ENCODE results near the gene GJD3.

GJD3 gene

DNA sequence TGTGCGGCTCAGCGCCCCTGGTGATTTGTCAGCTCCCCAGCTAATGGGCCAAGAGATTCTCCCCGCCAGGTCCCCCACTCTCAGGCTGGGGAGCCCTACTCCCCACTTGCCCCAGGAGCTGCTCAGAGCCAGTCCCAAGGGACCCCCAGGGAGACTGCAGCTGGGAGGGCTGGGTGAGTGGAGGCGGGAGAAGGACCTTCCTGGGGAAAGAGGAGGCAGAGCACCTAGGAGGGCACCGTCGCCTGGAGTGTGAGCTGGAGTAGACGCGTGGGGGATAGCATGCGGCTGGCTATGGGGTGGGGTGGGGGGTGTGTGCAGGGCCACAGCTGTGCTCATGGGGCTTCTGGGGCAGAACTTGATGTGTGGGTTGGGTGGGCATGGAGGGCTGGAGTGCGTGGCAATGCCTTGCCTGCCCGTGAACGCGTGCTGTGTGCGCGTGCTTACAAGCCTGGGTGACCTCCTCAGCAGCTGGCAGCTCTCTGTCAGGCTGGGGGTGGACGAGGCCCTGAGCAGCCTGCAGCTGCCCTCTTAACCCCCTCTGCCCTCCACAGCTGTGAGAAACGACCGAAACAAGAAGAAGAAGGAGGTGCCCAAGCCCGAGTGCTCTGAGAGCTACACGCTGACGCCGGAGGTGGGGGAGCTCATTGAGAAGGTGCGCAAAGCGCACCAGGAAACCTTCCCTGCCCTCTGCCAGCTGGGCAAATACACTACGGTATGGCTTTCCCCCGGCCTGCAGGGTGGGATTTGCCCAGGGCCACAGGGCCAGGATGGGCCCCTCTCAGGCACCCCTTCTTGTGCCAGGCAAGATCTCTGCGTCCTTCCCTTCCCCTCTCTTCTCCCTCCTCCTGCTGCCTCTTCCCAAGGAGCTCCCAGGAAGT lies 12.9 kb downstream of the GJD3 start:
- DNase-seq = no peak

DNA sequence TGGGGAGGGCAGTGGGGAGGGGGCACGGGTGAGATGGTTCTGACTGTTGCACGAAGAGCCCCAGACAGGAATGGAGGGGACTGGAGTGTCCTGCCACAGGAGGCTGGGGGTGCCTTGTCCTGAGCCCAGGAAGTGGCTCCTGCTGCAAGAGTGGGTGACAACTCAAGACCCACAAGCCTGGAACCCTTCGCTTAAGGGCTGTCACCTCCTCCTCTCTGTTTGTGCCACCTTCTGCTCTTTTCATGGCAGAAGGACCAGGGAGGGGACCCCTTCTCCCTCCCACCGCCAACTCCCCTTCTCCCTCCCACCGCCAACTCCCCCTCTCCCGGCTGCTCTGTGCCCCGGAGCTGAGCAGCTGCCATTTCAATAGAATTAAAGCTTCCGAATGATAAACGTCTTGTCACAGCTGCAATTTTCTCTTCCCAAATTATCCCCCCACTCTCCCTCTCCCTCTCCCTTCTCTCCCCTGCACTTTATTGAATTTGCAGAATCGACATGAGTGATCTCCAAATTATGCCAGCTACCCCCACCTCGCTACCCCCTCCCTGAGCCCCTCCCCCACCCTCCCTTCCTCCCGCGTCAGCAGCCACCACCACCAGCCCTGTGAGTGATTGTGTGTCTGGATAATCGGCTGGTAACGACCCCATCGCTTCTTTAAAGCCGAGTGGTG lies 13.7 kb downstream of the GJD3 start:
- DNase-seq = no peak

DNA sequence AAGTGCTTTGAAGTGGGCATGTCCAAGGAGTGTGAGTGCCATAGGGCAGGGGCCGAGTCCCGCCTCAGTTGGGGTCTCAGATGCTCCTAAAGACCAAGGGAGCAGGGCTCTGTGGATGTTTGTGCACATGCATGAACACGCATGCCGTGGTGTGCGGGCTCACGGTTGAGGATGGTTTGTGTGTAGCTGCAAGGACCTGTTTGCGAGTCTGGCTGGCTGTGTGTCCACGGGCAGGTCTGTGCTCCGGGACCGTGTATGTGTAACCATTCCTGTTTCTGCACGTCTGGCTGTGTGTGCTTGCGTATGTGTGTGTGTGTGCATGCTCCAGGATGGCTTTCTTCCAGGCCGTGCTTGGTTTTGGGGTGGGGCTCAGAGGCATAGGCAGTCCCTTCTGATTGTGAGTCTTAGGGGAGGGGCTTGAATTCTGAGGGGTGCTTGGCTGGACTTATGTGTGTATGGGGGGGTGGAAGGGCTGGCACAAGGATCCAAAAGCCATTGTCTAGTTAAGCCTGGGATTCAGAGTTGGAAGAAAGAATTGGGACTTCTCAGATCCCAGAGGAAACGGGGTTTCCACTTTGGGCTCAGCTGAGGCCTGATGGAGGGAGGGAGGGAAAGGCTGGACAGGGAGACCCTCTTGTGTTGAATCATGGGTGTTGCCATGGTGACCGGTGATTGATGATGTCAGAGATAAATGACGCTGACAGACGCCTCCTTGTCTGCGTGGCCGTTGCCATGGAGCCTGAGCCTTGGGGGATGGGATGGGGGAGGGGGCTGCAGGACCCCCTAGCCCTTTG lies 14.4 kb downstream of the GJD3 start:
- peak; percentile 64 for DNase-seq

DNA sequence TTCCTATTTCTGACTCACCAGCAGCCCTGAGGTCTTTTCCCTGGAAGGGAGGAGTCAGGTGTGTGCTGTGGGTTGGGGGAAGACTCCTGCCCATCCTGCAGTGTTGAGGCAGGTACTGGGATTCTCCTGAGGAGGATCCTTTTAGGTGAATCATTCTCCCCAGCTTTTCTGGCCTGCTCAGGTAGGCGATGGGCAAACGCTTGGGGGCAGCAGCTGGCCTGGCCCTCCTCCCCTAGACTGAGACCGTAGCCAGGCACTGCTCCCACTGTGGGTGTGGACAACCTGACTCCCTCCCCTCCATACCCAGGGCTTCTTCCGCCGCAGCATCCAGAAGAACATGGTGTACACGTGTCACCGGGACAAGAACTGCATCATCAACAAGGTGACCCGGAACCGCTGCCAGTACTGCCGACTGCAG lies 15.1 kb downstream of the GJD3 start:
- DNase-seq = no peak

DNA sequence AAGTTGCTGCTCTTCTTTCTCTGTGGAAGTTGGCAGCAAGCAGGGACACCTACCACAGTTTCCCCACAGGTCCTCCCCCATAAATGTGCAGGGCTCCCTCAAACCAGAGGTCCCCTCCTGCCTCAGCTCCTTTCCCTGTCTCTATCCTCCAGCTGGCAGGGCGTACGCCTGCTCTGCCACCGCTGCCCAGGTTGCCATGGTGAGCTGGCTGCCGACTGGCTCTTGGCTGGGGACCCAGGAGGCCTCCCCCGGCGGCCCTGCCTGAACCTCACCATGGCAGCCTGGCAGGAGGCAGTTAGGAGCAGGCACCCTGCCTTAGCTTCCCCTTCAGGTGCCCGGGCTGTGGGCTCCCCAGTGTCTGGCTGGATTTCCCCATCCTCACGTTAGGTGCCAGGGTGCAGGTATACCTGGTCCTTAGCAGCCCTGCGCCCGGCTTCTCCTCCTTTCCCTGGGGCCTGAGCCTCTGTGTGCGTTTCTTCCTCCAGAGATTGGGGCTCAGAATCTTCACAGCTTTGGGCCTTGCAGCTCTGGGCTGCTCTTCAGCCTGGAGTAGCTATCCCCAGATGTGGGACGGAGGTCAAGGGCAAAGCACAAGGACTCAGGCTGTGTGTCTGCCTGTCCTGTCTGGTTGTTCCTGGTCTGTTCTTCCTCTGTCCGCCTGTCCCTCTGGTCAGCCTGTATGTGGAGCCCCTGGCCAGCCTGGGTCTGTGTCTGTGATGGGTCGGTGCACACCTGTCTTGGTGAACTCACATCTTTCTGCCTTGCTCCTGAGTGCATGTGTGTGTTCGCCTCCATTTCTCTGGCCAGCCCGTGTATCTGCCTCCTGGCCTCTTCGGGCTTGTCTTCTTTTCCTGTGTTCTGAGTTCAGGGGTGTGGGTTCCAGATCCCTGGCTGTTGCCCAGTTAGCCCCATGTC lies 15.7 kb downstream of the GJD3 start:
- DNase-seq = peak; percentile 59

DNA sequence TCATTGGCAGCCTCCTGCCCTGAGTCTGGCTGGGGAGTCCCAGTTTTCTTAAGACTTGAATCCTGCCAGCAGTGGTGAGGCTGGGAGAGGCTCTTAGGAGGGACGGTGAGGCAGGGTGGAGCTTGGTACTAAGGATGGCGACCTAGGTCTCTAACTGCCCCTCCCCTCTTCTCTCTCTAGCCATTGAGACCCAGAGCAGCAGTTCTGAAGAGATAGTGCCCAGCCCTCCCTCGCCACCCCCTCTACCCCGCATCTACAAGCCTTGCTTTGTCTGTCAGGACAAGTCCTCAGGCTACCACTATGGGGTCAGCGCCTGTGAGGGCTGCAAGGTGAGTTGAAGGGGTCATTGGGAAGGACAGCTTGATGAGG lies 16.4 kb downstream of the GJD3 start:
- DNase-seq = peak; percentile 66

DNA sequence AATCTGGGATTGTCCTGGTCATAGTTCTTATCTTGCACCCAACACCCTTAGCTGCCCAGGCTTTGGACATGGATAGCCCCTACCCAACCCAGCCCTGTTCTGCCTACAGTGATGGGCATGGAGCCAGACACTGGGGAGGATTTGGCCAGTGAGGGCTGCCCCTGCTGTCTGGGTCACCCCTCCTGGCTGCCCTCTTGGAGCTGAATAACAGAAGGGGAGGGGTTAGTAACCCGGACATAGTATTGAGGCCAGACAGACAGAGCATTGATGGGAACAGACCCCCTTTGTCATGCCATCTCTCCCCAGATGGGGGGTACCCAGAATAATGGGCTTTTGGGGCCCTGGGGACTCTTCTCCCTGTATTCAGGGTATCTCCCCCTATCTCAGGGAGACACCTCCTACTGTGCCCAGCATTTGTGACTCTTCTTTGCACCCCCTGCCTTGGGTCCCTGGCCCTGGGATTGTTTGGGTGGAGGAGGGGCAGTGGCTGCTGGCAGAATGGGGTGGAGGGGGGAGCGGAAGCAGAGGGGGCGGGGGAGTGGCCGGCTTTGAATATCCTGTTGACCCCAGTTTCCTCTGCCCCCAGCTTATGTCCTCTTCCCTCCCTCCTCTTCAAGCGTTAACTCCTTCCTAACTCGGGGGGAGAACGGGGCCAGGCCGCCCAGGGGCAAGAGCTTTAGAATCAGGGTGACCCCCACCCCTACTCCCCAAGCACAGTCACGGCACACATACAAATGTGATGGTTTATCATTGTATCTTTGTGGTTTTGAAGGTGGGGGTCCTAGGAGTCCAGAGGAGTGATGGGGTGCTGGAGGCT lies 17.0 kb downstream of the GJD3 start:
- DNase-seq = no peak

DNA sequence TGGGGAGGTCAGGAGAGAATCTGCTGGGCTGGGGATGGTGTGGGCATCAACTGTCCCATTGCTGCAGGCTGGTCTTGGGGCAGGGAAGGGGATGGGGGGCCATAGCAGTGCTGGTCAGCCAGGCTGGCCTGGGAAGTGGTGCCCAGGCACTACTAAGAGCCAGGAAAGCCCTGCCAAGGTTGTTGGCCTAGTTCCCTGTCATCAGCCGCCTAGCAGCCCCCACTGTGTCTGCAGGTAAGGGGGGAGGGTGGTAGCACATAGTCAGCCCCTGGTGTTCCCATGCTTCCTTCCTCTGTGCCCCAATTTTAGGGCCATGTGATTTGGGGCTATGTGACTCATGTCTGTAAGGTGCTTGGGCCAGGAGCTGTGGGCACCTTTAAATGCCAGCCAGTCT lies 17.8 kb downstream of the GJD3 start:
- DNase-seq = no peak

DNA sequence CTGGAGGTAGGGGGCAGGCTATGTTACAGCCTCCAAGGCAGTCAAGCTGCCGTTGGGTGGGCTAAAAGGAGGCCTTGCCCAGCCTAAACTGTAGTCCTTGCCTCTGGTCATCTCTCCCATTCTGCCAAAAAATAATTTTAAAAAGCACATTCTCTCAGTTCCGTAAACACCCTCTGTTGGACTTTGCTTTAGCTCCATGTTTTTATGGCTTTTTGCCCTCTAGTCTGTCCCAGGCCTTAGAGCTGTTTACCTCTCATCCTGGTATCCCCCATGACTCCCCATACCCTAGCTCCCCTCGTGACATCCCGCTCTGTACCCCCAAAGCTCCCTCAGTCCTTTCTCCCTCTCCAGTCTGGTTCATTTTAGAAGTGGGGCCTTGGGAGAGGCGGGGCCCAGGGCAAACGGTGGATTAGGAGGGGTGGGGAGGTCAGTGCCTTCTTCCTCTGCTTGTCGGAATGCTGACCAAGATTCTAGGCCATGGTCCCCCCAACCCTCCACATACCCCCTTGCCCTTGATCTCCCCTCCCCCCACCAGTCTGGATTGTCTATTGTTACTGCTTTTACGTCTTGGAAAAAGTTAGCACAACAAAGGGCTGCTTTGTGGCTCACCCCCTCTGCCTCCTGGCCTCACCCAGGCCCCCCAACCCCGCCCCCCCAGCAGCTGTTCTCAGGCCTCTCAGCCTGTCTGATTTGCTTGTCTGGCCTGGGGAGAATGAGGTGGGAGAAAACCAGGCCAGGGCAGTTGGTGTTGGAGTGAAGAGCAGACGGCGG lies 18.4 kb downstream of the GJD3 start:
- no peak for DNase-seq

DNA sequence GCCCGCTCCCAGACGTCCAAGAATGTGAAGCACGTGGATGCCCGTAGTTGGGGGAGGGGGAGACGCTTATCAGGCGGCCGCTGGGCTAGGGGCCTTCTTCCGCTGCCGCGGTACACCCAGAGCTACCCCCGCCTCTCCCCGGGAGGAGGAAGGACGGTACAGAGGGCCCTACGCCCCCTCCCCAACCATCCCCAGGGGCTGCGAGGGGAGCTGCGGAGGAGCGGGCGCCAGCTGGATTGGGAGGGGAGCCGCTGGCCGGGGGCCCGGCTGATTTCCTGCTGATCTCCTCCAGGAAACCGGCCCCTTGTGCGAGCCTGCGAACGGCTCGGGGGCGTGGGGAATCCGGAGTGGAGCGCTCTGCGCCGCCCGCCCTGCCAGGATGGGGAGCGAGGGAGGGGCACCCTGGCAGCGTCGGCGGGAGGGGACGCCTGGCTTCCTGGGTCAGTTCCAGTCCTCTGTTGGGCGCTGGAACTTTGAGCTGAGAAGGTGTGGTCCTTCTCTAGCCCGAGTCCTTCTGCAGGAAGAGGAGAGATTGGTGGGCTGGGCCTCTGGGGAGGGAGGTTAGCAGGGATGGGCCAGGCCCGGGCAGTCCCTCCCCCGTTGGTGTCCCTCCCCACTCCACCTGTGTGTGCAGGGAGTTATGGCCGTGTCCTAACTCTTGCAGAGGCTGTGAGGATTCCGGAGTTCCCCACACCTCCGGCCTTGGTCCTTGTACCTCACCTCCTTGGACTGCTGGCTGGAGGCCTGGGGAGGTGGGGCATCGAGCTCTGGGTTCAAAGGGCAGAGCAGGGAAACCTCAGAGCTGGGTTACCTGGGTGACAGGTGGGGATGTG lies 19.2 kb downstream of the GJD3 start:
- peak; percentile 59 for DNase-seq

DNA sequence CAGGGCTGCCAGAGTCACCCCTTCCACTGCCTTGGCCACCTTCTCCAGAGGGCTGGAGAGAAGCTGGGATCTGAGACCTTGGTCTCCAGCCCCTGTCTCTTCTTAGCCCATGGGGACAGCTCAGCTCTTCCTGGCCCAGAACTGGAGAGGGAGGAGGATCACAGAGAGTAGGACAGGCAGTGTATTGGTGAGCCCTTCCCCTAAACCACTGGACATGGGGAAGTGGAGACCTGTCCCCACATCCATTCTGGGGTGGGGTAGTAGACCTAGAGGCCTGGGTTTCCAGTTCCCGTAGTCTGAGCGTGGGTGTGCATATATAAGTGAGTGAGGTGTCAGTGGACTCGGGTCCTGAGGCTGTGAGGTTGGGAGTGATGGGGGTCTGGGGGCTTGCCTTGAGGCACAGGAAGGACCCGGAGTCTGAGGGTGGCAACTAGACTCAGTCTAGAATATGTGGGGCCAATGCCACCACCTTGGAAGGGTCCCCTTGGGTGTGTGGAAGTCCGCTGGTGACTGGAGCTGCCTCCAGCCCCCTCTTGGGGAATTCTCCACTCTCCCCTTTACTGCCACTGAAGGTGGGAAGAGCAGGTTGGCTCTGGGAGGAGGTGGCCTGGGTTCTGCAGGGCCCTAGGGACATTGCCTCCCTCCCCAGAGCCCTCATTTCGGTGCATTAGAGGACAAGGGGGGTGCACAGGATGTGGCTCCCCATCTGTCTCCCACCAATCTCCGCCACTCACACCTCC lies 19.9 kb downstream of the GJD3 start:
- DNase-seq = no peak

DNA sequence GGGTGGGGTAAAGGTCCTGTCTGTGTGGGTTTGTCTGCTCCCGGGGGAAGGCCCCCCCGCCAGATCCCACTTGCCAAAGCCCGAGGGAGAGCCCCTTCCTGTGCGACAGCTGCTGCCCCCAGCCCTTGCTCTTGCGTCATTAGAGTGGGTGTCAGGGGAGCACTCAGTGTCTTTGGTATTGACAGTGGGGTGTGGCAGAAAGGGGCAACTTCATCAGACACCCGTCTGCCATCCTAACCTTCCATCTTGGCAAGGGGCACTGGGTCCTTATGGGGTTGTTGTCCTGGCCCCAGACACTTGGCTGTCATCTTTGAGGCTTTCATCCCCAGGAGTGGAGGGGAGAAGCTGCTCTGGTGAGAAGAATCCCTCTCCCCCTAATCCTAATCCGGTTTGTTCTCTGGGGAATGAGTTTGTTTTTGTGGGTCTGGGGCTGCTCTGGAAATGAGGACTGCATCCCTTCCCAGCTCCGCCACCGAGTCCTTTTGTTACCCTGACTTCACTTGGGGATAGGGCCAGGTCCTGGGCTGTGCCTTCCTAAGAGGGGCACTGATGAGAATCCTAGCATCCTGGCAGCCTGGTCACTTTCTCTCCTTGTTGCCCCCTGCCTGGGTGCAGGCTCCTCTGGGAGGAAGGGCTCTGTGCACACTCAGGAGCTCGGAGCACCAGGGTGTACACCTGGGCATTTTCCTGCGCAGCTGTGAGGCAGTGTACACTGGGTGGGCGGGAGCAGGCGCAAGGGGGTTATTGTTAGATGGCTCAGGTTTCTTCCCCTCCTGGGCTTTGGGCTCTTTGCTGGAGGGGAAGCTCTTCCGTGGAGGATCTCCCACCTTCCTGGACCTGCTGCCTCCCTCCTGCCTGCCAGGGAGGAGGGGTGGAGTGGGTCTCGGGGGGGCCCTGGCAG lies 21.1 kb downstream of the GJD3 start:
- DNase-seq = no peak

DNA sequence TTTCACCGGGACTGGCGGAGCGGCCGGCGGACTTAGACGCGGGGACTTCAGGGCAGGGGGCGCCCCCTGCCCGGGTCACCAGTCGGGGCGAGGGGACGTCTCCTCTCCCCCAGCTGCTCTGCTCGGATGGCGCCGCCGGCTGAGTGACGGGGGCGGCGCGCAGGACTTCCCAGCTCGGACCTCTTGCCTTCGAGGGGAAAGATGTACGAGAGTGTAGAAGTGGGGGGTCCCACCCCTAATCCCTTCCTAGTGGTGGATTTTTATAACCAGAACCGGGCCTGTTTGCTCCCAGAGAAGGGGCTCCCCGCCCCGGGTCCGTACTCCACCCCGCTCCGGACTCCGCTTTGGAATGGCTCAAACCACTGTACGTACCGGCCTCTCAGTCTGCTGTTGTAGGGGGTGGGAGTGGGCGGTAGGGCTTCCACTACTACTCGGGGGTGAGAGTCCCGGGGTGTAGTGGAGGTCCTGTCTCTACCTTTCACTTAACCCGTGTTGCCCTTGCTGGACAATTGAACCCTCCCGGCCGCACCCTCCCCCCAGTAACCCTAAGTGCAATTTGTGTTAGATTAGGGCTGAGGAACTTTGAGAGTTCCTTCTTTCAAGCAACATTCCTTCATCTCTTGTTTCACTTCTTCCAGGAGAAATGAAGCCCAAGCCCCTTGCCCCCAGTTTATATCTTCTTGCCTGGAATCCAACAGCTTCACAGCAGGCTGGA lies 21.9 kb downstream of the GJD3 start:
- DNase-seq = no peak

DNA sequence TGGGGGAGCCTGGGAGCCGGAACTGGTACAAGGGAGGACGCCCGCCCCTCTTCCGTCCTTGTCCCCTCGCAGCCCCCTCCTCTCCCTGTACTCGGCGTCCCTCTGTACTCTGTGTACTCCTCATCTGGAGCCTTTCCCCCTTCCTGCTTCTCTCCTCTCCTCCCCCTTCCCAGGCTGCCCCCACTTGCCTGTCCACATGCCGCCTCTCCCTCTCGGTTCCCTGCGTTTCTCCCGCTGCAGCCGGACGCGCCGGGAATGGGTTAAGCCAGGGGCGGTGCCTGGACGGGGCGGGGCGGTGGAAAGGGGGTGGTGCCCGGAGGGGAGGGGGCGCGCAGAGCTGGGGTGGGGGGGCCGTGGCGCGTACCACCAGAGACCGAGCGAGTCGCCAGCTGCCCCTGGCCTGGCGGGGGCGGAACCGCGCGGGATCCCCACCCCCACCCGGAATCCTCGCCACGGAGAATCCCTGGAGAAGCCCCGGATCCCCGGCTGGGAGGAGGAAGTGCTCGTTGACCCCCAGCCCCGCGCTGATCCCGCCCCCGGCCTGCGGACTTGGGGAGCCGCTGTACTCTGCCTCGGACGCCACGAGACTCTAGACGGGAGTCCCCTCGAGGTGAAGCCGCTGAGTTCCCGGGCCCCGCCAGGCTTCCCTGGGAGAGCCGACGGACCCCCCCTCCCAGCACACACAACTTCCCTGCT lies 22.6 kb downstream of the GJD3 start:
- no peak for DNase-seq

DNA sequence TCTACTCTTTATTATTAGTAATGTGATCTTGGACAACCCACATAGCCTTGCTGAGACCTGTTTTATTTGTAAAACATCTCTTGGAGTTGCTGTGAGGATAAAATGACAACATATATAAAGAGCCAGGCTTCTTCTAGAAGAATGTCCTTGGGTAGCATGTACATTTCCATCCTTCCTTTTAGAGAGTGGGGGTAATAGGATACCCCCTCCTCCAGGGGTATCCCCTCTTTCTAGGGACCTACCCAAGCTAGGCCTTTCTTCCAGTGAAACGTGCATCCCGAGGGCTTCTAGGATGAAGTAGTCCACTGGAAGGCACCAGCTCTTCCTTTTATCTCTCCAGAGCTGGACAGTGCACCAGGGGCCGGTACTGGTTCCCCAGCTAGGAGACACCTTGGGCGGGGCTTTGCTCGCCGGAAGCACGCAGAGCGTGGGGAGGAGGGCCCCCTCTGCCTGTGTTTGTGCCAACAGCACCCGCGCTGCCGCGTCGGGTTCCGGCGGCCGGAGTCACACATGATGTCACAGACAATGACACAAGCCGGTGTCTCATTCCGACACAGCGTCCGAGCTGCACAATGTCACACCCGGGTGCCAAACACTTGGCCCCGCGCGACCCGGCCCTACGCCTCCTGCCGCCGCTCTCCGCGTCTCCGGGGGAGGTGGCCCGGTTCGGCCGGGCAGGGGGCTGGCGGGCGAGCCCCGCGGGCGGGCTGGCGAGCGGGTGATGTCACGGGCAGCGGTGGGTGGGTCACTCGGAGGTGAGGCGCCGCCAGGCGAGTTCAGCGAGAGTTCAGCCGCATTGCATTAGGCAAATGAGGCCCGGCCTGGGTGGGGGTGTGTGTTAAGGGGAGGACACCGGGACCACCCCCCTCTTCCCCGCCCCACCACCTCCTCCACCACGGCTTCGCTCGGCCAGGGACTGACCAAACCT lies 23.4 kb downstream of the GJD3 start:
- peak; percentile 89 for DNase-seq

DNA sequence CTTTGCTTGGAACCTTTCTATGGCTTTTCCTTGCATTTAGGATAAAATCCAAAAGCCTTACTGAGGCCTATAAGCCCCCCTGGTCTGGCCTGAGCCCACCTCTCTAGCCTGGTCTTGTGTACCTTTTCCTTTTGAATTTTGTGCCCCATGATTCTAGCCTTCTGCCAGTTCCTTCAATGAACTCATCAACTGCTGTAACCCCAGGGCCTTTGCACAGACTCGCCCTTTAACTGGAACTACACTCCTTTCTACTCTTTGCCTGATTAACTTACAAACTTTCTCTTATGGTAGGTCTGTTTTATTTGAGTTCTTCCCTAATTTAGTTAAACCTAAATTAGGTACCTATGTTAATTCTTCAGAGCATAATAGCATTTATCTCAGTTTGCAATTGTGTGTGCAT lies 24.2 kb downstream of the GJD3 start:
- DNase-seq = peak; percentile 6
